ENCODE results near the gene MRPL24. TPM values are rescaled to one million over a fixed set of nuclear protein-coding genes. Genes with fewer than 3 reads are reported as not detected.

Gene MRPL24
- total RNA-seq, 1 experiment from 2014 or later, result 102 TPM

- no peak overlapping the region for H3K9ac ChIP-seq (ENCODE audit: low read length)
- no peaks in the 10 kb centered on the region for H3K27me3 ChIP-seq (ENCODE audit: low read length)
Observed at GRCh38 chr1:156689035-156689952, 51.6 kb downstream of the MRPL24 start.

More at GRCh38 chr1:156689035-156689952, 51.6 kb downstream of the MRPL24 start:
- no peak overlapping the region for H3K4me3 ChIP-seq (ENCODE audit: low read length)
- peak overlapping the region; percentile 21 for H3K4me2 ChIP-seq (ENCODE audit: low read depth, low read length, poor library complexity, severe bottlenecking)
- H3K79me2 ChIP-seq (ENCODE audit: low read length), result no peaks in the 10 kb centered on the region
- peaks cover 9% of the 10 kb centered on the region for H3K4me1 ChIP-seq (ENCODE audit: low read length)
- H3K9me2 ChIP-seq (replicated peaks; ENCODE audit: insufficient read depth, low read length), result no peaks in the 10 kb centered on the region
- H4K20me1 ChIP-seq (ENCODE audit: insufficient read depth, low read depth, low read length), result no peaks in the 10 kb centered on the region
- H3K9me3 ChIP-seq (ENCODE audit: low read length), result no peaks in the 10 kb centered on the region
- H2AFZ ChIP-seq (ENCODE audit: low read length), result no peak overlapping the region
- no peak overlapping the region for H3K27ac ChIP-seq (ENCODE audit: low read length)
- no peaks in the 10 kb centered on the region for H3K36me3 ChIP-seq (ENCODE audit: insufficient read depth, low read length)
- peak; percentile 93 for DNase-seq

Other genes with a start within 250 kb of the MRPL24 start
- 22.3 and 24.7 TPM in 2 replicates for gene MEF2D, start 240.3 kb downstream of the MRPL24 start, total RNA-seq (2014; rRNA removed; shearing (Covaris generic); ENCODE audit: low replicate concordance)
- gene IQGAP3, start 168.5 kb downstream of the MRPL24 start, total RNA-seq (2014; rRNA removed; shearing (Covaris generic); ENCODE audit: low replicate concordance), result 0.75 and 1.5 TPM in 2 replicates
- 2.9 and 7.8 TPM in 2 replicates for gene TTC24, start 161.4 kb downstream of the MRPL24 start, total RNA-seq (2014; rRNA removed; shearing (Covaris generic); ENCODE audit: low replicate concordance)
- 113 and 135 TPM in 2 replicates for gene NAXE, start 149.3 kb downstream of the MRPL24 start, total RNA-seq (2014; rRNA removed; shearing (Covaris generic); ENCODE audit: low replicate concordance)
- gene GPATCH4, start 139.6 kb downstream of the MRPL24 start, total RNA-seq (2014; rRNA removed; shearing (Covaris generic); ENCODE audit: low replicate concordance), result 26.2 and 28.0 TPM in 2 replicates
- gene HAPLN2, start 121.7 kb downstream of the MRPL24 start, total RNA-seq (2014; rRNA removed; shearing (Covaris generic); ENCODE audit: low replicate concordance), result 0.47 TPM in 1 of 2 replicates, not detected in the other
- not detected in 2 replicates for gene BCAN, start 99.0 kb downstream of the MRPL24 start, total RNA-seq (2014; rRNA removed; shearing (Covaris generic); ENCODE audit: low replicate concordance)
- not detected in 2 replicates for gene NES, start 63.7 kb downstream of the MRPL24 start, total RNA-seq (2014; rRNA removed; shearing (Covaris generic); ENCODE audit: low replicate concordance)
- 0.56 TPM in 1 of 2 replicates, not detected in the other for gene CRABP2, start 35.5 kb downstream of the MRPL24 start, total RNA-seq (2014; rRNA removed; shearing (Covaris generic); ENCODE audit: low replicate concordance)
- 22.8 and 26.5 TPM in 2 replicates for gene METTL25B, start 12.6 kb downstream of the MRPL24 start, total RNA-seq (2014; rRNA removed; shearing (Covaris generic); ENCODE audit: low replicate concordance)
- gene ISG20L2, start 12.3 kb downstream of the MRPL24 start, total RNA-seq (2014; rRNA removed; shearing (Covaris generic); ENCODE audit: low replicate concordance), result 17.9 and 18.4 TPM in 2 replicates
- 191 and 237 TPM in 2 replicates for gene HDGF, start 10.6 kb upstream of the MRPL24 start, total RNA-seq (2014; rRNA removed; shearing (Covaris generic); ENCODE audit: low replicate concordance)
- 39.6 and 50.0 TPM in 2 replicates for gene PRCC, start 26.4 kb upstream of the MRPL24 start, total RNA-seq (2014; rRNA removed; shearing (Covaris generic); ENCODE audit: low replicate concordance)
- not detected in 2 replicates for gene SH2D2A, start 75.8 kb upstream of the MRPL24 start, total RNA-seq (2014; rRNA removed; shearing (Covaris generic); ENCODE audit: low replicate concordance)
- not detected in 2 replicates for gene INSRR, start 118.0 kb upstream of the MRPL24 start, total RNA-seq (2014; rRNA removed; shearing (Covaris generic); ENCODE audit: low replicate concordance)
- gene NTRK1, start 119.8 kb upstream of the MRPL24 start, total RNA-seq (2014; rRNA removed; shearing (Covaris generic); ENCODE audit: low replicate concordance), result not detected in 2 replicates
- gene PEAR1, start 152.6 kb upstream of the MRPL24 start, total RNA-seq (2014; rRNA removed; shearing (Covaris generic); ENCODE audit: low replicate concordance), result 0.22 TPM in 1 of 2 replicates, not detected in the other
- not detected in 2 replicates for gene LRRC71, start 179.5 kb upstream of the MRPL24 start, total RNA-seq (2014; rRNA removed; shearing (Covaris generic); ENCODE audit: low replicate concordance)

Data from Karpas-422 (cell line).